GM12891 (cell line): ENCODE measurements around the gene PTPRQ.

Experiments used
- PAX5 ChIP-seq: IDR thresholded peaks from 2 replicates; pipeline ENCODE4 v1.6.1; 2011; ENCODE audit warnings: low read length, moderate library complexity, mild to moderate bottlenecking; ENCODE audit not compliant: insufficient read depth, severe bottlenecking
- POLR2A ChIP-seq: IDR thresholded peaks from 2 replicates; pipeline ENCODE4 v1.6.1; 2011; ENCODE audit warnings: low read depth, low read length, control low read depth
- POLR2AphosphoS5 ChIP-seq: IDR thresholded peaks from 2 replicates; pipeline ENCODE4 v1.6.1; 2011; ENCODE audit warnings: low read depth, low read length, control low read depth
- POU2F2 ChIP-seq: IDR thresholded peaks from 2 replicates; pipeline ENCODE4 v1.6.1; 2011; ENCODE audit warnings: low read depth, mild to moderate bottlenecking, control low read depth, low read length, moderate library complexity
- SPI1 ChIP-seq: IDR thresholded peaks from 2 replicates; pipeline ENCODE4 v1.6.1; 2011; ENCODE audit warnings: low read depth, low read length, control low read depth
- TAF1 ChIP-seq: IDR thresholded peaks from 2 replicates; pipeline ENCODE4 v1.6.1; 2011; ENCODE audit warnings: low read depth, low read length, control low read depth

DNA sequence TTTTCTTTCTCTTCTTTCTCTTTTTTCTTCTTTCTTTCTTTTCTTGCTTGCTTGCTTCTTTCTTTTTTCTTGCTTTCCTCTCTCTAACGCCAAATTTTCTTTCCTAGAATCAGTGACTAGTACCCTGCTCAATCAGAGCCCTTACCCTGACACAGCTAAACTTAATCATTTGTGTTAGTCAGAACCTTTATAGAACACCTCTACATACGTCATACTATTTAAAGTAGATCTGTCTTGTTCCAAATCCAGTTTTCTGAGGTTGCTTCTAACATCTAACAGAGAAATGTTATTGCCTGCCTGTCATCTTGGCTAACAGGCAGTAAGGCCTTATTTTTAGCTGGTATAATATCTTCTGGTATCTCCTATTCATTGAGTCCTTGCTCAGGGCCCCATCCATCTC, 197.9 kb downstream of the PTPRQ start:
- no peak for TF ChIP-seq POLR2A
- no peak for TF ChIP-seq POLR2AphosphoS5
- TF ChIP-seq TAF1 = no peak
- TF ChIP-seq PAX5 = no peak
- TF ChIP-seq SPI1 = no peak
- no peak for TF ChIP-seq POU2F2
